SK-N-SH (cell line): ENCODE measurements around the gene SSUH2.

Source experiments
- CTCF ChIP-seq: fragments of 200-600 bp; sonication (generic); IDR thresholded peaks from 2 replicates; pipeline ENCODE4 v1.6.1; 2017; ENCODE audit warnings: antibody characterized with exemption, mild to moderate bottlenecking, moderate library complexity
- ELF1 ChIP-seq: IDR thresholded peaks from 2 replicates; pipeline ENCODE4 v1.4.0; 2012
- EZH2phosphoT487 ChIP-seq: fragments of 200-600 bp; sonication (generic); IDR thresholded peaks from 2 replicates; pipeline ENCODE4 v1.6.1; 2017; ENCODE audit warnings: low read depth, mixed run types, mild to moderate bottlenecking, antibody characterized with exemption, moderate library complexity, borderline replicate concordance
- MAX ChIP-seq: IDR thresholded peaks from 2 replicates; pipeline ENCODE4 v1.4.0; 2012; ENCODE audit warnings: low read depth
- NFIC ChIP-seq: IDR thresholded peaks from 2 replicates; pipeline ENCODE4 v1.4.0; 2012; ENCODE audit warnings: borderline replicate concordance
- POLR2AphosphoS5 ChIP-seq: IDR thresholded peaks from 2 replicates; pipeline ENCODE4 v1.6.1; 2012; ENCODE audit warnings: low read depth, low read length
- RAD21 ChIP-seq: IDR thresholded peaks from 2 replicates; pipeline ENCODE4 v1.6.1; 2012; ENCODE audit warnings: mild to moderate bottlenecking, low read length
- SIN3A ChIP-seq: IDR thresholded peaks from 2 replicates; pipeline ENCODE4 v1.6.1; 2012; ENCODE audit warnings: low read depth, mild to moderate bottlenecking, low read length, moderate library complexity, borderline replicate concordance
- TCF12 ChIP-seq: IDR thresholded peaks from 2 replicates; pipeline ENCODE4 v1.4.0; 2012
- TEAD4 ChIP-seq: IDR thresholded peaks from 2 replicates; pipeline ENCODE4 v1.4.0; 2012; ENCODE audit warnings: mild to moderate bottlenecking, borderline replicate concordance; ENCODE audit not compliant: insufficient read depth
- USF2 ChIP-seq: fragments of 150-350 bp; IDR thresholded peaks from 2 replicates; pipeline ENCODE4 v1.6.1; 2017; ENCODE audit warnings: antibody characterized with exemption, low read length, low read depth, borderline replicate concordance
- ZBTB33 ChIP-seq: IDR thresholded peaks from 2 replicates; pipeline ENCODE4 v1.4.0; 2012; ENCODE audit warnings: low read depth, borderline replicate concordance

- TF ChIP-seq MAX (no peak), EZH2phosphoT487 (no peak), POLR2AphosphoS5 (no peak), CTCF (no peak), NFIC (no peak), ELF1 (no peak), SIN3A (no peak), ZBTB33 (no peak), USF2 (no peak), TCF12 (no peak), RAD21 (no peak), TEAD4 (no peak)
Measured at GRCh38 chr3:8617921-8618320, 26.7 kb downstream of the SSUH2 start.
